ENCODE measurements around the gene CDK14. TPM values are rescaled to one million over a fixed set of nuclear protein-coding genes. Genes with fewer than 3 reads are reported as not detected.

CDK14 gene
- total and polyA plus RNA-seq, 2 of the 8 experiments (the other 6 are each of a cell fraction or from before 2014, with no cell fraction given), result 5.5 to 47.3 TPM

- CTCF ChIA-PET (ENCODE audit: partially characterized antibody), result interaction anchor here (0.7 to 1.0 kb wide), 3 partner anchors 9 to 570 kb away, joined by 3 to 4 read pairs (median 3); no protein-coding TSS in a partner anchor
- Histone ChIP-seq H4K91ac (replicated peaks; ENCODE audit: insufficient read length, low read length) (no peak overlapping the region), H4K5ac (ENCODE audit: insufficient read length, low read depth, low read length) (no peak overlapping the region), H3K23me2 (ENCODE audit: low read depth, low read length) (no peaks in the 10 kb centered on the region), H2BK120ac (replicated peaks; ENCODE audit: low read depth, low read length) (no peak overlapping the region), H3K27ac (ENCODE audit: low read depth, low read length) (no peak overlapping the region), H3K4ac (replicated peaks; ENCODE audit: insufficient read length, low read depth, low read length) (no peak overlapping the region), H4K20me1 (replicated peaks in 1 of 2; ENCODE audit: control insufficient read depth in 1 of 2, insufficient read depth in 2 of 2, low read length in 2 of 2) (no peaks in the 10 kb centered on the region), H3K14ac (ENCODE audit: insufficient read length) (no peak overlapping the region), H3K4me3 (ENCODE audit: extremely low read depth in 1 of 4, insufficient read depth in 2 of 4, low read depth in 3 of 4, low read length in 4 of 4) (no peak overlapping the region), H2BK15ac (ENCODE audit: low read length) (no peak overlapping the region), H3K9me3 (ENCODE audit: insufficient read depth in 2 of 2, low read depth in 1 of 2, low read length in 1 of 2) (no peaks in the 10 kb centered on the region), H3K23ac (ENCODE audit: insufficient read length) (no peak overlapping the region), H3K36me3 (ENCODE audit: control insufficient read depth in 2 of 4, insufficient read depth in 4 of 4, low read length in 3 of 4) (no peaks in the 10 kb centered on the region), H3K56ac (replicated peaks; ENCODE audit: insufficient read length, low read depth, low read length) (no peak overlapping the region), H2BK5ac (ENCODE audit: low read depth, low read length) (no peak overlapping the region), H3K79me1 (ENCODE audit: low read depth, low read length) (no peaks in the 10 kb centered on the region), H3K9ac (replicated peaks in 1 of 4; ENCODE audit: extremely low read depth in 1 of 4, low read depth in 3 of 4, low read length in 3 of 4) (no peak overlapping the region), H2AFZ (ENCODE audit: low read length) (no peak overlapping the region), H3K4me1 (replicated peaks in 1 of 4; ENCODE audit: control insufficient read depth in 3 of 4, insufficient read depth in 4 of 4, low read length in 3 of 4) (peaks cover 2 to 8% (median 5%) of the 10 kb centered on the region in 4 experiments; a peak in 4 of 7 replicates), H3K18ac (ENCODE audit: extremely low read depth, low read length) (no peak overlapping the region), H4K8ac (ENCODE audit: extremely low read depth, insufficient read depth, low read length) (no peak overlapping the region), H2BK20ac (ENCODE audit: low read length) (no peak overlapping the region), H3K27me3 (replicated peaks in 1 of 4; ENCODE audit: control insufficient read depth in 3 of 4, extremely low read depth in 1 of 4, insufficient read depth in 3 of 4, low read length in 3 of 4) (no peaks in the 10 kb centered on the region), H2BK12ac (ENCODE audit: low read depth, low read length) (no peak overlapping the region), H3K4me2 (ENCODE audit: insufficient read depth in 1 of 2, low read depth in 2 of 2, low read length in 2 of 2) (no peak overlapping the region), H2AK5ac (ENCODE audit: low read depth, low read length) (no peak overlapping the region), H3K79me2 (ENCODE audit: control insufficient read depth in 1 of 2, insufficient read depth in 2 of 2, low read length in 2 of 2) (no peaks in the 10 kb centered on the region)
- DNase-seq (ENCODE audit: low read depth in 1 of 2, low spot score in 2 of 2) (no peak), FAIRE-seq (no peak)
- POLR2A ChIA-PET (ENCODE audit: partially characterized antibody), result no interaction called here
- WGBS, 2 experiments (ENCODE audit: extremely low coverage in 1 of 2, insufficient coverage in 1 of 2, insufficient read length in 1 of 2, insufficient replicate concordance in 2 of 2, low coverage in 1 of 2, low lambda C conversion rate in 2 of 2, missing lambda C conversion rate in 1 of 2), result 94% methylated on average over 2 of the region's 2 CpGs; no CpG with 5 or more reads in 1 of the 2 experiments
- TF ChIP-seq SIX5 (IDR thresholded peaks at IDR 0.05; ENCODE audit: low read depth, low read length) (no peak), CHD1 (IDR thresholded peaks at IDR 0.05; ENCODE audit: low read depth, low read length) (no peak), HDAC2 (IDR thresholded peaks at IDR 0.05; ENCODE audit: borderline replicate concordance in 1 of 2, low read depth in 2 of 2, low read length in 2 of 2) (no peak), YY1 (IDR thresholded peaks at IDR 0.05; ENCODE audit: low read depth, low read length) (no peak), SIN3A (conservative IDR thresholded peaks at IDR 0.05 in 1 of 2, IDR thresholded peaks at IDR 0.05 in 1 of 2; ENCODE audit: low read depth in 1 of 2, low read length in 2 of 2) (no peak), RXRA (IDR thresholded peaks at IDR 0.05; ENCODE audit: insufficient read depth, low read depth, low read length) (no peak), FOSL1 (IDR thresholded peaks at IDR 0.05; ENCODE audit: insufficient read depth, low read depth, low read length) (no peak), EGR1 (IDR thresholded peaks at IDR 0.05; ENCODE audit: borderline replicate concordance, low read depth, low read length) (no peak), BRCA1 (IDR thresholded peaks at IDR 0.05; ENCODE audit: low read depth, low read length) (no peak)
- TF ChIP-seq, protein P1, sequence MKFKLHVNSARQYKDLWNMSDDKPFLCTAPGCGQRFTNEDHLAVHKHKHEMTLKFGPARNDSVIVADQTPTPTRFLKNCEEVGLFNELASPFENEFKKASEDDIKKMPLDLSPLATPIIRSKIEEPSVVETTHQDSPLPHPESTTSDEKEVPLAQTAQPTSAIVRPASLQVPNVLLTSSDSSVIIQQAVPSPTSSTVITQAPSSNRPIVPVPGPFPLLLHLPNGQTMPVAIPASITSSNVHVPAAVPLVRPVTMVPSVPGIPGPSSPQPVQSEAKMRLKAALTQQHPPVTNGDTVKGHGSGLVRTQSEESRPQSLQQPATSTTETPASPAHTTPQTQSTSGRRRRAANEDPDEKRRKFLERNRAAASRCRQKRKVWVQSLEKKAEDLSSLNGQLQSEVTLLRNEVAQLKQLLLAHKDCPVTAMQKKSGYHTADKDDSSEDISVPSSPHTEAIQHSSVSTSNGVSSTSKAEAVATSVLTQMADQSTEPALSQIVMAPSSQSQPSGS (IDR thresholded peaks at IDR 0.05; ENCODE audit: low read length), result no peak
- TF ChIP-seq, protein P2, sequence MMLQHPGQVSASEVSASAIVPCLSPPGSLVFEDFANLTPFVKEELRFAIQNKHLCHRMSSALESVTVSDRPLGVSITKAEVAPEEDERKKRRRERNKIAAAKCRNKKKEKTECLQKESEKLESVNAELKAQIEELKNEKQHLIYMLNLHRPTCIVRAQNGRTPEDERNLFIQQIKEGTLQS (IDR thresholded peaks at IDR 0.05; ENCODE audit: insufficient read depth, low read depth, low read length), result no peak
Measured at GRCh38 chr7:91025906-91026390, 429.8 kb downstream of the CDK14 start.
